Colonic mucosa (tissue), 4 donors: ENCODE measurements around the gene GALNT17. TPM values are rescaled to one million over a fixed set of nuclear protein-coding genes. Genes with fewer than 3 reads are reported as not detected.
"Not testable (repeated sequence)": the region's sequence is repeated elsewhere in the genome, so short reads cannot be mapped to it uniquely, and the experiment has no call there.

Experiments used
- DNase-seq: peaks from one replicate; pipeline ENCODE4 v3.0.0-alpha.2; 2020
- H3K27ac ChIP-seq: fragments of 200-600 bp; one replicate; pipeline ENCODE4 v1.8.0; 2021
- H3K27me3 ChIP-seq: fragments of 200-600 bp; one replicate; pipeline ENCODE4 v1.8.0; 2021
- H3K36me3 ChIP-seq: fragments of 200-600 bp; one replicate; pipeline ENCODE4 v1.8.0; 2021
- H3K4me1 ChIP-seq: fragments of 200-600 bp; one replicate; pipeline ENCODE4 v1.8.0; 2021; ENCODE audit warnings: mild to moderate bottlenecking
- H3K4me3 ChIP-seq: fragments of 200-600 bp; one replicate; pipeline ENCODE4 v1.8.0; 2021
- H3K9ac ChIP-seq, 2 donors: one replicate each; pipeline ENCODE4 v1.7.0; 2013; ENCODE audit warnings: control low read depth in 2 of 2, low read depth in 2 of 2, low read length in 2 of 2
- H3K9me3 ChIP-seq: fragments of 200-600 bp; one replicate; pipeline ENCODE4 v1.8.0; 2021
- CTCF ChIP-seq: fragments of 200-600 bp; IDR thresholded peaks from one replicate; pipeline ENCODE4 v1.8.0; 2022; ENCODE audit warnings: antibody characterized with exemption, mild to moderate bottlenecking
- intact Hi-C: fragments of 100-400 bp; cut with DNase I; formaldehyde crosslinking; loops from one replicate; pipeline ENCODE4 v1.14.1; 2022
- total RNA-seq, 2 donors: library from RNA; stranded (reverse); fragmentation: NEBNext Ultra II Directional in 1 of 2; extraction: Animal tissue kit (Norgen Biotek cat#: 25700) in 1 of 2; gene quantifications; one replicate each; pipeline ENCODE4 v1.2.1, GENCODE V29; 2021
- donor health status: healthy.
- donor health status: DM: no; HTN: no; CAD: no.
- donor health status: DM: no; HTN: no; CAD: no.

Gene GALNT17
- total RNA-seq, 2 donors from 2014 or later, result 0.37 to 1.3 TPM

DNA sequence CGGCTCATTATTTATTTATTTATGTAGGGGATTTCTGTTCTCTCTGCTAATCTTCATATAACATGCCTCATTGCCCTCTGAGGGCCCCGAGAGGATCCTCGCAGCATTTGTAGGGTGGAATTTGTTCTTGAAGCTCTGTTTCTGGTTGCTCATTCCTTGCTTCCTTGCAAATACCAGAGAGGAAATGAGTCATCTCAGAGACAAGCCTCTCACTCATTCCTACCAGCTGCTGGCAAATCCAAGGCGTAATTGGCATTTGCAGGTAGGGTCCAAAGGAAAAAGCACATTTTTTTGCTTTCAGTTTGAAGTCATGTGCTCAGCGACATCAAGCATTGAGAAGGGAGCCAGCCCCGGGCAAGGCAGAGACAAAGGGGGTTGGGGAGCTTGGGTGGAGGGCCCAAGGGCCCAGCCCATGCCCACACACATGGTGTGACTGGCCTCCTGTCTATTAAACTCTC lies 501.6 kb downstream of the GALNT17 start:
- Histone ChIP-seq H3K4me3 (no peak overlapping the region), H3K27me3 (no peaks in the 10 kb centered on the region), H3K36me3 (no peaks in the 10 kb centered on the region), H3K9me3 (no peaks in the 10 kb centered on the region), H3K9ac (no peak overlapping the region), H3K27ac (no peak overlapping the region), H3K4me1 (no peaks in the 10 kb centered on the region)
- no peak for TF ChIP-seq CTCF
- no peak for DNase-seq
- intact Hi-C loops, result no loop called here

DNA sequence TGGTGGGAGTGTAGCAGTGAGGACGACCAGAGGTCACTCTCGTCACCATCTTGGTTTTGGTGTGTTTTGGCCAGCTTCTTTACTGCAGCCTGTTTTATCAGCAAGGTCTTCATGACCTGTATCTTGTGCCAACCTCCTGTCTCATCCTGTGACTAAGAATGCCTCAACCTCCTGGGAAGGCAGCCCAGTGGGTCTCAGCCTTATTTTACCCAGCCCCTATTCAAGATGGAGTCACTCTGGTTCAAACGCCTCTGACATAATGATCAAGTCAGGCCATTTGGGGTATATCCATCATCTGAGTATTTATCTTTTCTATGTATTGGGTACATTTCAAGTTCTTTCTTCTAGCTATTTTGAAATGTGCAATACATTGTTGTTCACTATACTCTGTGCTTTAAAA lies 503.9 kb downstream of the GALNT17 start:
- intact Hi-C loops, H3K27ac ChIP-seq: not testable (repeated sequence)

GRCh38 chr7:71636329-71636728 lies 504.4 kb downstream of the GALNT17 start:
- no peak for DNase-seq
- Histone ChIP-seq H3K9me3 (no peaks in the 10 kb centered on the region), H3K27ac (no peak overlapping the region), H3K4me1 (no peaks in the 10 kb centered on the region), H3K4me3 (no peak overlapping the region), H3K27me3 (no peaks in the 10 kb centered on the region), H3K9ac (no peak overlapping the region), H3K36me3 (no peaks in the 10 kb centered on the region)
- TF ChIP-seq CTCF, result no peak
- intact Hi-C loops, result no loop called here

More for the DNA sequence above, 503.9 kb downstream of the GALNT17 start:
- not testable (repeated sequence) for H3K27me3 ChIP-seq, H3K4me1 ChIP-seq, H3K36me3 ChIP-seq, H3K9me3 ChIP-seq, H3K4me3 ChIP-seq, DNase-seq, H3K9ac ChIP-seq

DNA sequence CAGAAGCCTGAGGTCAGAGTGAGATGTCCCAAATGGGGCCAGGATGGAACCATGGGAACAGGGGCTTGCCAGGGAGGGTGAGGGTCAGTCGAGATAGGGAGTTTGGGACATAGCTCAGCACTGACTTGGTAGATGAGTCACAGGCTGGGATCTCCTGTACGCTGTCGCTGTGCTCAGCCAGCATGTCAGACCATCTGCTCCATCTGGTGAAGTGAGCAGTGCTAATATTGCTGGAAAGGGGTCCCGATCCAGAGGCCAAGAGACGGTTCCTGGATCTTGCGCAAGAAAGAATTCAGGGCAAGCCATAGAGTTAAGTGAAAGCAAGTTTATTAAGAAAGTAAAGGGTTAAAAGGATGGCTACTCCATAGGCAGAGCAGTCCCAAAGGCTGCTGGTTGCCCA lies 505.6 kb downstream of the GALNT17 start:
- no peaks in the 10 kb centered on the region for H3K27me3 ChIP-seq
- DNase-seq, result no peak
- H3K27ac ChIP-seq, result no peak overlapping the region
- H3K4me1 ChIP-seq, result no peaks in the 10 kb centered on the region
- intact Hi-C loops, result no loop called here
- no peaks in the 10 kb centered on the region for H3K9me3 ChIP-seq
- TF ChIP-seq CTCF, result no peak
- H3K36me3 ChIP-seq, result no peaks in the 10 kb centered on the region
- H3K4me3 ChIP-seq, result no peak overlapping the region
- H3K9ac ChIP-seq, result no peak overlapping the region

- no peak for DNase-seq
- no peak for TF ChIP-seq CTCF
- intact Hi-C loops, result no loop called here
Observed at GRCh38 chr7:71638108-71638507, 506.2 kb downstream of the GALNT17 start.

GRCh38 chr7:71639382-71640085 lies 507.6 kb downstream of the GALNT17 start:
- TF ChIP-seq CTCF, result no peak
- Histone ChIP-seq H3K9ac (no peak overlapping the region), H3K27me3 (no peaks in the 10 kb centered on the region), H3K4me1 (no peaks in the 10 kb centered on the region), H3K36me3 (no peaks in the 10 kb centered on the region), H3K9me3 (no peaks in the 10 kb centered on the region), H3K27ac (no peak overlapping the region), H3K4me3 (no peak overlapping the region)
- no peak for DNase-seq
- intact Hi-C loops, result no loop called here

More at GRCh38 chr7:71638108-71638507, 506.2 kb downstream of the GALNT17 start:
- Histone ChIP-seq H3K4me1 (no peaks in the 10 kb centered on the region), H3K4me3 (no peak overlapping the region), H3K36me3 (no peaks in the 10 kb centered on the region), H3K27me3 (no peaks in the 10 kb centered on the region), H3K9ac (no peak overlapping the region), H3K9me3 (no peaks in the 10 kb centered on the region), H3K27ac (no peak overlapping the region)

- H3K9me3 ChIP-seq, H3K27me3 ChIP-seq, H3K27ac ChIP-seq, H3K4me1 ChIP-seq, H3K4me3 ChIP-seq, H3K36me3 ChIP-seq, DNase-seq, intact Hi-C loops, H3K9ac ChIP-seq: not testable (repeated sequence)
Observed at GRCh38 chr7:71643031-71643430, 511.1 kb downstream of the GALNT17 start.
